SU-DHL-6 (cell line): ENCODE measurements around the gene COL27A1.

Experiments
- H2AFZ ChIP-seq: fragments of 200-600 bp; sonication (generic); 2 replicates; pipeline ENCODE4 v1.6.1; 2014; ENCODE audit warnings: low read depth, mild to moderate bottlenecking, moderate library complexity, mixed read lengths, antibody characterized with exemption, low read length; ENCODE audit not compliant: severe bottlenecking
- H3F3A ChIP-seq: fragments of 200-600 bp; shearing (Covaris generic); 2 replicates; pipeline ENCODE4 v1.6.0; 2016; ENCODE audit warnings: antibody characterized with exemption, mild to moderate bottlenecking; ENCODE audit not compliant: insufficient read depth
- H3K27ac ChIP-seq: fragments of 200-600 bp; sonication (generic); 2 replicates; pipeline ENCODE4 v1.5.1; 2016; ENCODE audit warnings: low read depth, mild to moderate bottlenecking, low read length, moderate library complexity, mixed read lengths
- H3K27me3 ChIP-seq: fragments of 200-600 bp; sonication (generic), shearing (Covaris generic); 2 replicates; pipeline ENCODE4 v1.6.0; 2014; ENCODE audit warnings: mild to moderate bottlenecking, low read length
- H3K36me3 ChIP-seq: fragments of 200-600 bp; sonication (generic); 2 replicates; pipeline ENCODE4 v1.6.1; 2014; ENCODE audit warnings: mild to moderate bottlenecking, low read length, mixed read lengths
- H3K4me2 ChIP-seq: fragments of 300-600, 200-600 bp; shearing (Covaris generic), sonication (generic); 2 replicates; pipeline ENCODE4 v1.6.0; 2014; ENCODE audit warnings: low read length, low read depth, mild to moderate bottlenecking; ENCODE audit not compliant: poor library complexity, severe bottlenecking
- H3K4me3 ChIP-seq: fragments of 200-600 bp; sonication (generic); 2 replicates; pipeline ENCODE4 v1.5.1; 2014; ENCODE audit warnings: antibody characterized with exemption, low read length, mild to moderate bottlenecking, mixed read lengths; ENCODE audit not compliant: insufficient read depth, poor library complexity, severe bottlenecking
- H3K79me2 ChIP-seq: fragments of 200-600 bp; sonication (generic); 2 replicates; pipeline ENCODE4 v1.6.1; 2014; ENCODE audit warnings: mild to moderate bottlenecking, low read length, moderate library complexity; ENCODE audit not compliant: insufficient read depth
- H3K9ac ChIP-seq: fragments of 200-600 bp; sonication (generic); 2 replicates; pipeline ENCODE4 v1.7.0; 2014; ENCODE audit warnings: mild to moderate bottlenecking, low read length
- H3K9me2 ChIP-seq: fragments of 200-600 bp; sonication (generic); replicated peaks from 2 replicates; pipeline ENCODE4 v1.6.1; 2014; ENCODE audit warnings: low read length; ENCODE audit not compliant: insufficient read depth
- H3K9me3 ChIP-seq: fragments of 200-600 bp; sonication (generic); 2 replicates; pipeline ENCODE4 v1.6.1; 2014; ENCODE audit warnings: low read length, mixed read lengths; ENCODE audit not compliant: insufficient read depth
- H4K20me1 ChIP-seq: fragments of 200-600 bp; sonication (generic); 2 replicates; pipeline ENCODE4 v1.6.1; 2014; ENCODE audit warnings: low read depth, mild to moderate bottlenecking, antibody characterized with exemption, low read length, moderate library complexity, mixed read lengths
- EZH2phosphoT487 ChIP-seq: fragments of 200-600 bp; sonication (generic), shearing (Covaris generic); conservative IDR thresholded peaks from 2 replicates; pipeline ENCODE4 v1.6.1; 2018; ENCODE audit warnings: mild to moderate bottlenecking, antibody characterized with exemption, low read length, moderate library complexity, mixed read lengths
- TF ChIP-seq, protein P1 (sequence below): fragments of 200-600 bp; sonication (generic); IDR thresholded peaks from one replicate; pipeline ENCODE4 v1.5.1; 2017; ENCODE audit warnings: antibody characterized with exemption, mild to moderate bottlenecking, low read length, moderate library complexity; ENCODE audit not compliant: insufficient read depth, poor library complexity, severe bottlenecking

Gene COL27A1

DNA sequence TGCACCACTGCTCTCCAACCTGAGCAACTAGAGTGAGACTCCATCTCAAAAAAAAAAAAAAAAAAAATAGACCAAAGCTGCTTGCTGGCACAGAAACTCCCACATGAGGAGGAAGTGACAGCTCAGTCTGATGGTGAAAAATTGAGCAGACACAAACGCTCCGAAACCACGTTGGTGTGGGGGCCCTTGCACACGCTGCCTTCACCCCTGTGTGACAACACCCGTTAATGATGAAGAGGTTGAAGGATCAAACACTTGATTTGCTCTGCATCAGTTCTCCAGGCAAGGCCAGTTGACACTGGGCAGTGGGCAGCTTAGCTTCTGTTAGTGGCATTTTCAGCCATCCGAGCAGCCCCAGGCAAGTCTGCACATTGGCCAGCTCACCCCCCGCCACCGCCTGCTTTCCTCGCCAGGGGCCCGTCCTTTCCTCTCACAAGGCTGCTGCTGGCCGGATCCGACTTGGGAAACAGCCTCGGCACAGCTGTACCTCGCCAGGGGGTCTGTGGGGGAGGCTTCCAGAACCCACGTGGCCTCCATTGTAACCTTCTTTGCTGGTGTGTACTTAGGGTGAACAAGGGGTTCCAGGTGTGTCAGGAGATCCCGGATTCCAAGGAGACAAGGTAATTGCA lies 79.8 kb downstream of the COL27A1 start:
- no peak overlapping the region for H3K27ac ChIP-seq
- no peak overlapping the region for H3K4me3 ChIP-seq
- H3K9me3 ChIP-seq: no peaks in the 10 kb centered on the region
- H2AFZ ChIP-seq: no peak overlapping the region
- no peak overlapping the region for H3K9ac ChIP-seq
- no peaks in the 10 kb centered on the region for H3K27me3 ChIP-seq
- H3K36me3 ChIP-seq: no peaks in the 10 kb centered on the region
- no peaks in the 10 kb centered on the region for H3F3A ChIP-seq
- TF ChIP-seq EZH2phosphoT487: no peak
- TF ChIP-seq, protein P1, sequence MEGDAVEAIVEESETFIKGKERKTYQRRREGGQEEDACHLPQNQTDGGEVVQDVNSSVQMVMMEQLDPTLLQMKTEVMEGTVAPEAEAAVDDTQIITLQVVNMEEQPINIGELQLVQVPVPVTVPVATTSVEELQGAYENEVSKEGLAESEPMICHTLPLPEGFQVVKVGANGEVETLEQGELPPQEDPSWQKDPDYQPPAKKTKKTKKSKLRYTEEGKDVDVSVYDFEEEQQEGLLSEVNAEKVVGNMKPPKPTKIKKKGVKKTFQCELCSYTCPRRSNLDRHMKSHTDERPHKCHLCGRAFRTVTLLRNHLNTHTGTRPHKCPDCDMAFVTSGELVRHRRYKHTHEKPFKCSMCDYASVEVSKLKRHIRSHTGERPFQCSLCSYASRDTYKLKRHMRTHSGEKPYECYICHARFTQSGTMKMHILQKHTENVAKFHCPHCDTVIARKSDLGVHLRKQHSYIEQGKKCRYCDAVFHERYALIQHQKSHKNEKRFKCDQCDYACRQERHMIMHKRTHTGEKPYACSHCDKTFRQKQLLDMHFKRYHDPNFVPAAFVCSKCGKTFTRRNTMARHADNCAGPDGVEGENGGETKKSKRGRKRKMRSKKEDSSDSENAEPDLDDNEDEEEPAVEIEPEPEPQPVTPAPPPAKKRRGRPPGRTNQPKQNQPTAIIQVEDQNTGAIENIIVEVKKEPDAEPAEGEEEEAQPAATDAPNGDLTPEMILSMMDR: no peak
- H3K4me2 ChIP-seq: no peak overlapping the region
- no peaks in the 10 kb centered on the region for H3K9me2 ChIP-seq
- H3K79me2 ChIP-seq: no peaks in the 10 kb centered on the region
- H4K20me1 ChIP-seq: no peaks in the 10 kb centered on the region

DNA sequence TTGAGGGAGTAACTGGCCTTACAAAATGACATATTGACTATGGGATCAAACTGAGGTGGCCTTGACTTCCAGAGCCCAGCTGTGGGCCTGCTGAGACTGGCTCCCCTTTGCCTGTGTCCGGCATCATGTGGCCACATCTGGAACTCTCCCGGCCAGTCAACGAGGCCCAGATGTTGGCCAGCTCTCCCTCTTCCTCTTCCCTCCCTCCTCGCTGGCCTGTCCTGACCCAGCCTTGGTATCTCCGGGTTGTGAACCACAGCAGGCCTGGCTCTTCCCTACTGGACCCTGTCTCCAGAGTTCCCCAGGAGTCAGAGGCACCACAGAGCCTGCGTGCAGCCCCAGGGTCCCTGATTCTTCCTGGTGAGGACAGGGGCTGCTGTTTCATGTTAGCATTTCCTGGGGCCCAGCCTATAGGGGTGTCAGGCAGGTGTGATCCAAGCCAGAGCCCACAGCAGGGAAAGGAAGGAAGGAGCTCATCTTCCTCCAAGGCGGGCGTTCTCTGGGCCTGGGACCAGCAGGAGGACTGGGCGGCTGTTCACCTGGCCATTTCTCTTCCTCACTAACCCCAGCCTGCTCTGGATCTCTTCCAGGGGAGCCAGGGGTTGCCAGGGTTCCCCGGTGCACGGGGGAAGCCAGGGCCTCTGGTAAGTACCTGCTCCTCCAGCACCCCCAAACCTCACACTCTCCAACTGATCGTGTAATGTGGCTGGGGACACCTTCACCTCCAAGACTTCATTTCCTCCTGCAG lies 81.2 kb downstream of the COL27A1 start:
- Histone ChIP-seq H3K4me2 (no peak overlapping the region), H3K9me3 (no peaks in the 10 kb centered on the region), H4K20me1 (no peaks in the 10 kb centered on the region), H3K9ac (no peak overlapping the region), H2AFZ (no peak overlapping the region), H3K4me3 (no peak overlapping the region), H3K9me2 (no peaks in the 10 kb centered on the region), H3F3A (no peaks in the 10 kb centered on the region), H3K36me3 (no peaks in the 10 kb centered on the region), H3K79me2 (no peaks in the 10 kb centered on the region), H3K27me3 (no peaks in the 10 kb centered on the region), H3K27ac (no peak overlapping the region)
- TF ChIP-seq, protein P1: no peak
- TF ChIP-seq EZH2phosphoT487: no peak

DNA sequence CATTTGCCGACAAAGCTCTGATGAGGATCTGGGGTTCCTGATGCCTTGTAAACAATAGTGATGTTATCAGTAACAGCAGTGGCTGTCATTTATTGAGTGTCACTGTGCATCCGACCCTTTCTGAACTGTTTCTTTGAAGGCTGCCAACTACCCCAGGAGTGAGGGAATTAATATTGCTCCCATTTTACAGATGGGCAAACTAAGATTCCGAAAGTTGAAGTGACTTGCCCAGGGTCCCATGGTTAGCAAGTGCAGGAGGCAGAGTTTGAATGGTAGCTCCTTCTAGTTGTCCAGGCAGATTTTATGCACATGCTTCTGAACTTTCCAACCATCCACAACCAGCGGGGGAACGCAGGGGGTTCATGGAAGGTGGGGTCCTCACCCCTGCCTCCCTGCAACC lies 81.9 kb downstream of the COL27A1 start:
- no peak for TF ChIP-seq EZH2phosphoT487
- TF ChIP-seq, protein P1: no peak
- H4K20me1 ChIP-seq: no peaks in the 10 kb centered on the region
- no peaks in the 10 kb centered on the region for H3F3A ChIP-seq
- no peaks in the 10 kb centered on the region for H3K9me2 ChIP-seq
- H2AFZ ChIP-seq: no peak overlapping the region
- no peak overlapping the region for H3K27ac ChIP-seq
- no peaks in the 10 kb centered on the region for H3K79me2 ChIP-seq
- H3K4me2 ChIP-seq: no peak overlapping the region
- H3K36me3 ChIP-seq: no peaks in the 10 kb centered on the region
- H3K9me3 ChIP-seq: no peaks in the 10 kb centered on the region
- H3K9ac ChIP-seq: no peak overlapping the region
- no peak overlapping the region for H3K4me3 ChIP-seq
- no peaks in the 10 kb centered on the region for H3K27me3 ChIP-seq
